Ramos (cell line): ENCODE data around the gene DHX35.
"Not testable (repeated sequence)": the region's sequence is repeated elsewhere in the genome, so short reads cannot be mapped to it uniquely, and the experiment has no call there.

ENCODE experiments used
- in situ Hi-C: fragments of 300-500 bp; cut with MboI; formaldehyde crosslinking; loops from one replicate; pipeline ENCODE4 v1.14.3; 2022; ENCODE audit warnings: low sequenced_read_pairs; ENCODE audit not compliant: unreplicated experiment

Gene DHX35

DNA sequence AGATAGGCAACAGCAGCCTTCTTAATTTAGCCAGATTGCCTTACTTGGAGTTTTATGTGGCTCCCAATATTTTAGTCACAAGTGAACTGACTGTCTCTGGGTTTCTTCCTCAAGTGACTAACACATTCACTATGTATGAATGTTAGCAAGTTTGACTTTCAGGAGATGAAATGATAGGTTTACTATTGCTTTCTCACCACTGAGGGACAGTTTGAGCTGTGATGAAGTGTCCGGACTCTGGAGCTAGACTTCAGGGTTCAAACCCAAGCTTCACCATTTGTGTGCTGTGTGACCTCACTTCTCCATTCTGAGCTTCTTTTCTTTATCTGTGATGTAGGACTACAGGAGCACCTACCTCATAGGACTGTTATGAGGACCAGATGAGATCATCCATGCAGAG, 8.2 kb downstream of the DHX35 start:
- in situ Hi-C loops: no loop called here

GRCh38 chr20:38973107-38973506, 11.0 kb downstream of the DHX35 start:
- in situ Hi-C loops: no loop called here

GRCh38 chr20:38973645-38974044, 11.5 kb downstream of the DHX35 start:
- in situ Hi-C loops: no loop called here

GRCh38 chr20:38975539-38976120, 13.5 kb downstream of the DHX35 start:
- in situ Hi-C loops: no loop called here

GRCh38 chr20:38979434-38979833, 17.3 kb downstream of the DHX35 start:
- in situ Hi-C loops: no loop called here

DNA sequence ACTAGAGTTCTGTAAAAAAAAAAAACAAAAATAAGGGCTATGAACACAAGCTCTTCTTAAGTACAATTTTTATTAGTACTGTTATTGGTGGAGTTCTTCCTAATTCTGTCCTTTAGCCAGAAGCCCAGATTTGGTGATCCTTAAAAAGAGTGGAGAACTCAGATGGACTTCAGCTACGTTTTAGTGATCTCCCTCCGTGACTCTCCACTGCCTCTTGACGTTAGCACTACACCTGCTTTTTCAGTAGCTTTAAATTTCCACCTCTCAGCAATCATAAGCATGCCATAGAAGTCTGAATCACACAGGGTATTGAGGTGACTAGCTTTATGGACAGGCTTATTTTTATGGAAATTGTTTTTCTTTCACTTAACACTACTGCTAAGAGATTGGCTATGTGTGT, 17.7 kb downstream of the DHX35 start:
- in situ Hi-C loops: no loop called here

DNA sequence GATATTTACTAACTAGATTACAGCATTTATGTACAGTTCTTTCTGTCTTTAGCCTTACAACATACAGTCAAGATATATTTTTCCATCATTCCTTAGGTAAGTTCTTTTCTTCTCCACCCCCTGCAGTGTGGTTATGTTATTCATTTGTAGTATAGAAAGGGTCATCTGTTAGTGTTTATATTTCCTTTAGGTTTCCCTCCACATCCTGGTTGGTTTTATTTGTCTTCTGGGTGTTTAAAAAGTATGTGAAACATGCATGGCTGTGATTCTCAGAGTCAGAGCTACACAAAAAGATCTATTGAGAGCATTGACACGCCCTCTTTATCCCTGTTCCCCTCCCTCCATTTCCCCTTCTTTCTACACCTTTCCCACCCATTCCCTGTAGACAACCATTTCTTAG, 20.1 kb downstream of the DHX35 start:
- in situ Hi-C loops: no loop called here

DNA sequence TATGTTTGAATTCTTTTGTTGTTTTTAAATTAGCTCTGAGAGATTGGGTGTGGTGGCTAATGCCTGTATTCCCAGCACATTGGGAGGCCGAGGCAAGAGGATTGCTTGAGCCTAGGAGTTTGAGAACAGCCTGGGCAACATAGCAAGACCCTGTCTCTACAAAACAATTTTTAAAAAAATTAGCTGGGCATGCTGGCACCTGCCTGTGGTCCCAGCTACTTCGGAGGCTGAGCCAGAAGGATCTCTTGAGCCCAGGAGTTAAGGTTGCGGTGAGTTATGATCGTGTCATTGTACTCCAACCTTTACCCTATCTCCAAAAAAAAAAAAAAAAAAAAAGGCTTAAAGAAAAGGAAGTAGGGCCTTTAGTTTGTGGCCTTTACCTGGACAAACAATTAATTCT, 22.9 kb downstream of the DHX35 start:
- in situ Hi-C loops: no loop called here

DNA sequence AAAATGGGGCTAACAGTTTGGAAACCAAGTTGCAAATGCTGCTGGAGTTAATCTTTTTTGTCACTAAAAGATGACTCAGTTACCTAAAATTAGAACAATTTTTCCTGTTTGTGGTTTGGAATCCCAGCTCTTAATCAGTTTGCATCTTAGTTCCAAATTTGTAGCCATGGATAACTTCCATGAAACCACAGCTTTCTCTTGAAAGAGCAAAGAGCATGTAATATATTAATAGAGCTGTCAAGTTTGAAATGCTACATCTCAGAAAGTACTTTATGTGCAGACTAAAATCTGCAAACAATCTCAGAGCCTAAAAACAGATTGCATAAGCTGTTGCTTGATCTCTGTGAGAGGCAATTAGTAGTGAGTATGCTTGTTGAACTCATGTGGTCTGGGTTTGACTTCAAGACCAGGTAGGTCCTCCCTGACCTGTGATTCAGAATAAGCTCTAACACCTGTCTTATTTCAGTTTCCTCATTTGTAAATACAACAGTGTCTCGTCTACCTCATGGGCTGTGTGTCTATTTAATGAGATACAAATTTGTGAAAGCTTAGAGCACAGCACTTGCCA, 23.5 kb downstream of the DHX35 start:
- in situ Hi-C loops: no loop called here

DNA sequence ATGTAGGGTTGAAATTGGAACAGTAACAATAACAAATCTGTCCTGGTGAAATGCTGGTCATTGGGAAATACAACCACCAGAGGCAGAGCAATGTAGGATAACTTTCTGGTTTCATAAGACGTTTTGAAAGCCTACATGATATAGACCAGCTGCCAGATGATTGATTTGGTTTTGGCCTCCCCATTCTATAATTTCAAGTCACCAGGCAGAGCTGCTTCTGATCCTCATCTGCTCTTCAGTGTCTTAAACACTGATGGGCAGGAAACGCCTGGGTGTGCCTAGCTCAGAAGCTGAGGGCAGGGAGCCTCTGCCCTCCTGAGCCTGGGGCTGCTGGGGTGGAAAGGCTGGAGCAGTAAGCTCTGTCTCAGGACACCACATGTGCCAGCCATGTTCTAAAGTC, 24.5 kb downstream of the DHX35 start:
- in situ Hi-C loops: no loop called here

- in situ Hi-C loops: no loop called here
These were observed 25.6 kb downstream of the DHX35 start for GRCh38 chr20:38987777-38988176.

- in situ Hi-C loops: no loop called here
These were observed 28.6 kb downstream of the DHX35 start for GRCh38 chr20:38990728-38991127.

GRCh38 chr20:38991814-38992704, 29.9 kb downstream of the DHX35 start:
- in situ Hi-C loops: no loop called here

DNA sequence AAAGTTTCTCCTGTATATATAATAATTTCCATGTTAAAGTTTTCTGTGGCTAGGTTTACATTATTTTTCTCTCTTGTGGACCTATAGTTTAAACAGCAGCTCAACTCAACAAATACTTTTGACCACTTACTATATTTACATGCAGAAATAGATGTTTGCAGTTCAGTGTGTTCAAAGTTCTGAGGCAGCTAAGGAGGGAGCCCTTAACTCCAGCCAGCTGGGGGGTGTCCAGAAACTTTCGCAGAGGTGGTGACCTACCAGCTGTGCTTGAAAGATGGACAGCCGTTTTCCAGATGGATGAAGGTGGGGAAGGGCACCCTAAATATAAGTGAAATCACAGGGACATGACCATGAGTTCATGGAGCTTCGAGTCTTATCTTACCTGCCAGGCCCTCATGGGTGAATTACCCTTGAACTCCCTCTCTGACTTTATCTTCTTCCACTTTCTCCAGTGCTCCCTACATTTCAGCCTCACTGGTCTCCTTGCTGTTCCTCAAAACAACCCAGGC, 33.4 kb downstream of the DHX35 start:
- in situ Hi-C loops: no loop called here

GRCh38 chr20:38996866-38997265, 34.7 kb downstream of the DHX35 start:
- in situ Hi-C loops: not testable (repeated sequence)

- in situ Hi-C loops: no loop called here
These were observed 35.5 kb downstream of the DHX35 start for GRCh38 chr20:38997622-38998021.

DNA sequence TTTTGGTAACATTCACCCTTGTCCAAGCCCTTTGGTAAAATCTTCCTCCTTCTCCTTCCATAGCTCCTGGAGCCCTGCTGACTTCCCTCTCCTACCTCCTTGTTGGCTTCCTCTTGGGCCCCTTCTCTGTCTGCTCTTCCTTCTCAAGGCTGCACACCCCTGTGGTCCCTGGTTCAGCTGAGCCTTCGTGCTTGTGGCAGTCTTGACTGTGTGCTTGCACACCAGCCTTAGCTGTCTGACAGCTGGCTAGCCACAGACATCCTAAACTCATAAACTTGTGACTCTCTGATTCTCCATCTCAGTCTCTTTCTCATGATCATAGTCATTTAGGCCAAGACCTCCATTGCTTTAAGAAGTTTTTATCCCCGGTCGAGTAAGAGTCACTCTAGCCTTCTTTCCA, 37.1 kb downstream of the DHX35 start:
- in situ Hi-C loops: no loop called here

DNA sequence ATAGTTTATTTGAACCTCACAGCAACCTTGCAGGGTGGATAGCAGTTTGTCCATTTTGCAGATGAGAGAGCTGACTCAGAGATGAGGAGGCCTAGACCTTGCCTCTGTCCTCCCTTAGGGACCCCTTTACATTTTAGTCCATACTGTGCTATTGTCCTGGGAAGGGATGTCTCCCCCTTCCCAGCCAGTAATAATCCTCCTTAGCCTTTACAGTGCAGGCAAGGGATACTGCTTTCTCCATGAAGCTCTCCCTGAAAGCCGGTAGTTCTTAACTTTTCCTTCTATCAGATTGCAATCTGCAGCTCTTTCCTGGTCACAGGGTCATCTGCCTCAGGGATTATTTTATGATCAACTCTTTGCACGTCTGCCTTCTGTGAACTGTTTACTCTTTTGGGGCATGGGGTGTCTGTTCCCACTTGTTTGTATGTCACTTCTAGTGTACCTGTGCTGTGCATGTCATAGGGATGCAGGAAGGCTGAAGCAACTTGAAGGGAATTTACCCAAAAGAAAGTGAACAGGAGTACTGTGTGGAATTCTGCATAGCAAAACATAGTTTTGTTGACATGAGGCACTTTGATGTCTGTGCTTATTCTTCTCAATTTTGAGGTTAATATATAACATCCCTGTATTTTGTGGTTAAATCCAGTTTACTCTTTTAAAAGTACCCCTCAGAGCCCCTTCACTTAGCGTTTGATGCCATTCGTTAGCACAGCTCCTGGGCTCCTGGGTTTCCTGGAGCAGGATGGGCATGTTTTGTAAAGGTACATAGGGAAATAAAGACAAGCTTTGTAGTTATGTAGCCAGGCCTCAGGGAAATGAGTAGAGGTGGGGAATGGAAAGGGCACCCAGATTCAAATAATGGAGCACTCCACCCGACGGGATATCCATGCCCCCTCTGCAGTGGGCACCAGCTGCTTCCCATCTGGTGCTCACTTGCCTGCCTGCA, 38.1 kb downstream of the DHX35 start:
- in situ Hi-C loops: no loop called here

DNA sequence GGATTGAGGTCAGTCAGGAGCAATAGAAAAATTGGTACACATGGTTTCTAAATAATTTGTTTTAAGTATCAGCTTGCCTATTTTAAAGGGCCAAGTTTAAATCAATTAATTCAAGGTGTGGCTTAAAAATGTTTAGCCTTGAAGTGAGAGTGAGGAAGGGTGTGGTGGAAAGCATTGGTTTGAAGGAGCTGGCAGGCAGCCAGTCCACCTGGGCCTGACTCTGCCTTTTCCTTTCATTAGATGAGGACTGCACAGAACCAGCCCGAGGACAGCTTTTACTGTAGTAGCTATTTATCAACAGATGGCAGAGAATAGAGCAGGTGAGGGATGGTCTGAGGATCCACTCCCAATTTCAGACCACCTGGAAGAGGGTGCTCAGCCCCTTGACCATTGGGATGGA, 42.4 kb downstream of the DHX35 start:
- in situ Hi-C loops: no loop called here

DNA sequence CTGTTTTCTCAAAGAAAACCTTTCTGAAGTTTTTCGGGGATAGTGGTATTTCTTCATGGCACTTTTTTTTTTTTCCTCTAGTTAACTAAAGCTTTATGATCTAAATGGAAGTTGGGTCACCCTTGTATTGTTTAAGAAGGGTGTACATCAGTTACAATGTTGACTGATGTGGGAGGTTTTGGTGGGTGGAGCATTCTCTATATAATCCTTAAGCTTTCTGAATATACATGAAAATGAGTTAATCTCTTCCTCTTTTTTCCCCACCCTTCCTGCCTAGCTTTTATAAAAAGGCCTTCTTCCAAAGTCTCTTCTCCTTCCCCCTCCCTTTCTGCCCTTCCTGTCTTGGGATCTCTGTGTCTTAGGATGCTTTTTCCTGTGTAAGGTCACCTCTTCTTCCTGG, 47.2 kb downstream of the DHX35 start:
- in situ Hi-C loops: no loop called here
